Testis (tissue), 3 donors: ENCODE measurements around the gene SYN1. TPM values are rescaled to one million over a fixed set of nuclear protein-coding genes. Genes with fewer than 3 reads are reported as not detected.
A peak's percentile ranks its signal among the peaks of the same experiment; 100 is the strongest.

Experiments used
- DNase-seq: peaks from one replicate; pipeline ENCODE4 v3.0.0-alpha.2; 2019
- H3K27ac ChIP-seq, 2 donors: fragments of 200-600 bp; sonication (generic); one replicate each; pipeline ENCODE4 v1.5.1; 2019
- H3K27me3 ChIP-seq: fragments of 200-600 bp; sonication (generic); one replicate; pipeline ENCODE4 v1.5.1; 2019
- H3K36me3 ChIP-seq: fragments of 200-600 bp; sonication (generic); one replicate; pipeline ENCODE4 v1.5.1; 2017; ENCODE audit warnings: low read depth; ENCODE audit errors: missing control alignments
- H3K4me1 ChIP-seq: fragments of 200-600 bp; sonication (generic); one replicate; pipeline ENCODE4 v1.5.1; 2019
- H3K4me3 ChIP-seq, 2 donors: fragments of 200-600 bp; sonication (generic); one replicate each; pipeline ENCODE4 v1.5.1; 2017 to 2019
- H3K9me3 ChIP-seq: fragments of 200-600 bp; sonication (generic); one replicate; pipeline ENCODE4 v1.5.1; 2017
- CTCF ChIP-seq, 3 experiments: fragments of 450-650 bp in 2 of 3; fragments of 200-600 bp in 1 of 3; sonication (generic) in 1 of 3; IDR thresholded peaks; one replicate each; pipeline ENCODE4 v1.5.1; 2016 to 2019; ENCODE audit warnings: antibody characterized with exemption in 3 of 3, mild to moderate bottlenecking in 2 of 3, moderate library complexity in 1 of 3
- POLR2A ChIP-seq: fragments of 450-650 bp; IDR thresholded peaks from one replicate; pipeline ENCODE4 v1.6.1; 2017; ENCODE audit warnings: antibody characterized with exemption, mild to moderate bottlenecking, moderate library complexity
- WGBS, 2 donors: methylation state at CpG; one replicate each; pipeline ENCODE4 v1.1.5; 2018; 5-methylcytosine and 5-hydroxymethylcytosine counted together
- intact Hi-C: fragments of 100-400 bp; cut with DNase I; formaldehyde crosslinking; loops from one replicate; pipeline ENCODE4 v1.15.1; 2023; ENCODE audit warnings: low total_unique reads
- polyA plus RNA-seq: library from polyadenylated mRNA; stranded (reverse); fragments of 350-450 nt; fragmentation: Illumina TruSeq; extraction: RNeasy Lipid Tissue Mini Kit (QIAGEN cat#74804); gene quantifications from one replicate; pipeline ENCODE4 v1.2.3, GENCODE V29; 2014; ENCODE audit warnings: low read depth, low replicate concordance; ENCODE audit not compliant: insufficient read depth
- total RNA-seq, 2 donors: library from RNA; depleted of rRNA; stranded (reverse); fragments of >200 nt; gene quantifications; one replicate each; pipeline ENCODE4 v1.2.3, GENCODE V29; 2016

SYN1 gene
- total and polyA plus RNA-seq, 3 donors from 2014 or later: 2.8 to 3.5 (median 3.4) TPM

DNA sequence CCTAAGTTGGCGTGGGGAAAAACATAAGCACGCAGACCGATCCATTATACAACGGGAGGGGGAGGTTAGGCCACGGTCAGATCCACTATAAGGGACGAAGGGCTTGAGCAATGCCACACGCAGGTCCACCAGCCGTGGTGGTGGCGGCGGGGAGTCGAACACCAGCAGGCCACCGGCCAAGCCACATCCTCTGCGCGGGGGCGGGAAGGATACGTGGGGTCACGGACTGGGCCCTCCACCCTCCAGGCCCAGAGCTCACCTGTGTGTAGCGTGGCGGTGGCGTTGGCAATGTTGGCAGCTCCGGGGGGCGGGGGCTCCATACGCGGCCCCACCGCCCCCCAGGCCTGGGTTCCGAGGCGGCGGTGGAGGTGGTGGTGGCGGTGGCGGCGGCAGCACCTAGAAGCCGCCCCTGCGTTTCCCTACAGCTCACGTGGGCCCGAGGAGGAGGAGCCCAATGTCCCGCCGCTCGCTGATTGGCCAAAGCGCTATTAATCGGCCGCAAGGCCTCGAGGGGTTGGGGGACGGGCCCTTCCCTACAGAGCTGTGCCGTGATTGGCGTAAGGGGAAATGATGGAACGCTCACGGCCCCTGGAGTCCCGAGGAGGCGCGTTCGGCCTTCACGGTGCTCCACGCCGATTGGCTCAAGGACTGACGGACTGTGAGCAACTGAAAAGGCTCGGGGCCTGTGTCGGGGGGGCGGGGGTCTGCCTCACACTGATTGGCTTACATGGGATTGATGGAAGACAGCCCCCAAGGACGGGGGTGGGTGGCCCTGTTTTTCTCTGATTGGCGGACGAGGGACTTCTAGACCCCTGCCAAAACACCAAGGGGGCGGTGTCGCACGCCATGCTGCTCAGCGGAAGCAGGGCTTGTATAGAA, 30.7 kb upstream of the SYN1 start, which contains the start of gene ELK1:
Gene ELK1 (minus strand): TSS at position 400 of the 879 bp plus-strand sequence. CDS start 9,122 bp downstream, outside the sequence.
- peak within 1 kb of the TSS; percentile 85 to 93 for H3K27ac ChIP-seq
- peak; percentile 98 for DNase-seq
- no peaks in the 10 kb centered on the region for H3K36me3 ChIP-seq
- peak within 1 kb of the TSS; percentile 66 to 77 for H3K4me3 ChIP-seq
- H3K9me3 ChIP-seq: no peaks in the 10 kb centered on the region
- H3K27me3 ChIP-seq: no peaks in the 10 kb centered on the region
- TF ChIP-seq POLR2A (no peak), CTCF (IDR thresholded peaks at IDR 0.05) (no peak)
- intact Hi-C loops: no loop called here
- WGBS, 2 donors: 0 to 1% methylated on average over 5 to 34 of the region's 65 CpGs
- H3K4me1 ChIP-seq: peaks cover 3% of the 10 kb centered on the region

DNA sequence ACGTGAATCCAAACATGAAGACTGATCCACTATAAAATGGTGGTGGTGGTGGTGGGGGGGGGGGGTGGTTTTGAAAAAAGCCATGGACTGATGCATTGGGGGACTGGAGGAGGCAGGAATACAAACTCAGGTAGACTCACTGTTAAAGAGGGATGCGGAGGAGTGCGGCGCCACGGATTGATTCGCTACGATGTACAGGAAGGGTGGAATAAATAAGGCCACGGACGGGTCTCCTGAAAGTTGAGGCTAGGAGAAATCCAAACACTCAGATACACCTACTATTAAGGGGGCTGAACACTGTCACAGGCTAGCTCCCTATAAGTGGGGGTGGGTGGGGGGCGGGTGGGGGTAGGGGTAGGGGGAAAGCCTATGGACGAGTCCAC, 30.1 kb upstream of the SYN1 start:
- Histone ChIP-seq H3K4me3 (peak overlapping the region; percentile 66 to 77), H3K4me1 (peaks cover 3% of the 10 kb centered on the region), H3K27ac (peak overlapping the region; percentile 85 to 93), H3K9me3 (no peaks in the 10 kb centered on the region), H3K27me3 (no peaks in the 10 kb centered on the region), H3K36me3 (no peaks in the 10 kb centered on the region)
- intact Hi-C loops: no loop called here
- 0 to 1% methylated on average over 4 to 11 of the region's 11 CpGs for WGBS, 2 donors
- DNase-seq: no peak
- no peak for TF ChIP-seq CTCF (IDR thresholded peaks at IDR 0.05)
- no peak for TF ChIP-seq POLR2A

DNA sequence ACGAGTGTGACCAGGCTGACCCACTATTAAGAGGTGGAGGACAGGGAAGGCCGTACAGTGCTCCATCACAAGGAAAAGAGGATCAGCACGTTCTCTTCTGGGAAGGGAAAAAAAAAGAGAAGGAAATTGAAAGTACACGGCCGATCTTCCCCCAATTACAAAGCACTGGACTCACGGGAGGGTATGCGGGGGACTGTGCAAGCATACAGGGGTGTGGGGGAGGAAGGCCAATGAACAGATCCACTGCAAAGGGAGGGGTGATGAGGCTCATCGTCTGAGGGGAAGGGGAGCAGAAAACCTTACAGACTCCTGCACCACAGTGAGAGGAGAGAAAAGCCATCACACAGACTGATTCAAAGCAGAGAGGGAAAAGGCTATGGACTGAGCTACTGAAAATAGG, 29.6 kb upstream of the SYN1 start:
- Histone ChIP-seq H3K4me3 (peak overlapping the region; percentile 66 to 77), H3K4me1 (peaks cover 3% of the 10 kb centered on the region), H3K9me3 (no peaks in the 10 kb centered on the region), H3K36me3 (no peaks in the 10 kb centered on the region), H3K27me3 (no peaks in the 10 kb centered on the region), H3K27ac (peak overlapping the region; percentile 85 to 93)
- no peak for TF ChIP-seq CTCF (IDR thresholded peaks at IDR 0.05)
- no peak for TF ChIP-seq POLR2A
- DNase-seq: no peak
- 0 to 6% methylated on average over 5 to 8 of the region's 8 CpGs for WGBS, 2 donors
- intact Hi-C loops: no loop called here

DNA sequence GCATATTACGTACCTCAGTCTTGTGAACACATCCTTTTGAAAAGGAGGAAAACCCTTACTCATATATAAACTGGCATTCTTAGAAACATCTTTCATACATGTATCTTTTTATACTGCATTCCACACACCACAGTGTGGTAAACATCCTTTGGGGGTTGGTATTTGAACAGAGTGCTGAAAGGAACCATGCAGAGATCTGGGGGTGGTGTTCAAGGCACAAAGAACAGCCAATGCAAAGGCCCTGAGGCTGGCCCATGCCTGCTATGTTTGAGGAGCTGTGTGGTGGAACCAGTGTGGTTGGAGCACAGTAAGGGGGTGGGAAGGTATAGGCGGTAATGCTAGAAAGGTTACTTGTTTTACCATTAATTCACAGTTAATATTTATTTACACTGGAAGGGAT, 28.7 kb upstream of the SYN1 start:
- WGBS, 2 donors: 33 to 60% methylated on average over 2 of the region's 2 CpGs
- peak overlapping the region; percentile 85 to 93 for H3K27ac ChIP-seq
- H3K4me3 ChIP-seq: no peak overlapping the region
- DNase-seq: no peak
- TF ChIP-seq CTCF (IDR thresholded peaks at IDR 0.05) (no peak), POLR2A (no peak)
- no peaks in the 10 kb centered on the region for H3K27me3 ChIP-seq
- intact Hi-C loops: no loop called here
- peaks cover 3% of the 10 kb centered on the region for H3K4me1 ChIP-seq
- H3K9me3 ChIP-seq: no peaks in the 10 kb centered on the region
- no peaks in the 10 kb centered on the region for H3K36me3 ChIP-seq

DNA sequence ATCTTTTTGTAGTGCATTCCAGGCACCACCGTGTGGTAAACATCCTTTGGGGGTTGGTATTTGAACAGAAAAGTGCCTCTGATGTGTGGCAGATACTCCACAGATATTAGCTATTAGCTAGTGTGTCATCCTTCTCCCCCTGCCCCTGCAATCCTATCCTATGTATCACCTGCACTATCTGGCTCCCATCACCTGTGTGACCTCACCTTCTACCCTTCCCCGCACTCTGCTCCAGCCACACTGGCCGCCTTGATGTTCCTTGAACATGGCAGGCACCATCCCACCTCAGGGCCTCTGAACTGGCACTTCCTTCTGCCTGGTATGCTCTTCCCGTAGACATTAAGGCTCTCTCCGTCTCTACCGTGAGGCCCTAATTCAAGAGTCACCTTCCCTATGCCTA, 27.0 kb upstream of the SYN1 start:
- TF ChIP-seq CTCF (IDR thresholded peaks at IDR 0.05) (no peak), POLR2A (no peak)
- Histone ChIP-seq H3K27ac (no peak overlapping the region), H3K9me3 (no peaks in the 10 kb centered on the region), H3K4me1 (peaks cover 2% of the 10 kb centered on the region), H3K36me3 (no peaks in the 10 kb centered on the region), H3K27me3 (no peaks in the 10 kb centered on the region), H3K4me3 (no peak overlapping the region)
- DNase-seq: no peak
- 54 to 66% methylated on average over 6 of the region's 6 CpGs for WGBS, 2 donors
- intact Hi-C loops: no loop called here
